RWPE1 (cell line): ENCODE results near the gene CLEC4M.

ENCODE experiments used
- CTCF ChIA-PET: fragments of 350-600 bp; sonication (Branson Sonifier 250); formaldehyde crosslinking; extraction: SDS; loops from one replicate; lab custom pipeline; 2021; lab: Yijun Ruan, JAX
- POLR2A ChIA-PET: fragments of 400-600 bp; formaldehyde crosslinking; extraction: SDS; loops from one replicate; lab custom pipeline; 2020; ENCODE audit warnings: antibody characterized with exemption; ENCODE audit not compliant: low non-redundant PET; lab: Yijun Ruan, JAX
- DNase-seq: peaks from one replicate; pipeline ENCODE4 v3.0.0; 2012; ENCODE audit warnings: low spot score
- H3K27ac ChIP-seq: fragments of 450-650 bp; 2 replicates; pipeline ENCODE4 v1.5.1; 2017
- CTCF ChIP-seq: fragments of 450-650 bp; conservative IDR thresholded peaks from 2 replicates; pipeline ENCODE4 v1.5.1; 2017; ENCODE audit warnings: low read depth, mild to moderate bottlenecking

CLEC4M gene

GRCh38 chr19:7762719-7763293, at the start of gene CLEC4M:
TSS of gene CLEC4M (plus strand) at chr19:7763243. CDS start at chr19:7763267, 24 bp downstream.
- DNase-seq: no peak
- POLR2A ChIA-PET: no interaction called here
- no peak for TF ChIP-seq CTCF
- CTCF ChIA-PET: no interaction called here
- H3K27ac ChIP-seq: no peak within 1 kb of the TSS

- no peak overlapping the region for H3K27ac ChIP-seq
- no peak for TF ChIP-seq CTCF
- DNase-seq: no peak
- CTCF ChIA-PET: interaction anchor here (0.6 to 0.7 kb wide), 2 partner anchors 9 to 18 kb away, joined by 3 to 9 read pairs; no protein-coding TSS in a partner anchor
- POLR2A ChIA-PET: no interaction called here
Observed at GRCh38 chr19:7715671-7716070, 47.4 kb upstream of the CLEC4M start.

GRCh38 chr19:7716762-7717161, 46.3 kb upstream of the CLEC4M start:
- no peak overlapping the region for H3K27ac ChIP-seq
- no peak for TF ChIP-seq CTCF
- DNase-seq: no peak
- CTCF ChIA-PET: interaction anchor here (0.8 kb wide), 1 partner anchor 192 kb away, joined by 3 read pairs; no protein-coding TSS in a partner anchor
- POLR2A ChIA-PET: no interaction called here

GRCh38 chr19:7718668-7719067, 44.4 kb upstream of the CLEC4M start:
- no peak for DNase-seq
- H3K27ac ChIP-seq: no peak overlapping the region
- POLR2A ChIA-PET: no interaction called here
- TF ChIP-seq CTCF: no peak
- CTCF ChIA-PET: no interaction called here

GRCh38 chr19:7720351-7720750, 42.7 kb upstream of the CLEC4M start:
- no peak overlapping the region for H3K27ac ChIP-seq
- no peak for TF ChIP-seq CTCF
- CTCF ChIA-PET: no interaction called here
- no peak for DNase-seq
- POLR2A ChIA-PET: no interaction called here

GRCh38 chr19:7722231-7722651, 40.8 kb upstream of the CLEC4M start:
- no peak for TF ChIP-seq CTCF
- ChIA-PET CTCF (no interaction called here), POLR2A (no interaction called here)
- no peak for DNase-seq
- no peak overlapping the region for H3K27ac ChIP-seq

GRCh38 chr19:7725791-7726190, 37.3 kb upstream of the CLEC4M start:
- H3K27ac ChIP-seq: no peak overlapping the region
- CTCF ChIA-PET: no interaction called here
- no peak for DNase-seq
- POLR2A ChIA-PET: no interaction called here
- TF ChIP-seq CTCF: no peak
